NCI-H2107 (cell line): ENCODE results near the gene SLC16A2.
"Not testable (repeated sequence)": the region's sequence is repeated elsewhere in the genome, so short reads cannot be mapped to it uniquely, and the experiment has no call there.

Experiments
- DNase-seq: peaks from one replicate; lab custom pipeline; 2025; lab: John Stamatoyannopoulos, UW

The SLC16A2 gene

DNA sequence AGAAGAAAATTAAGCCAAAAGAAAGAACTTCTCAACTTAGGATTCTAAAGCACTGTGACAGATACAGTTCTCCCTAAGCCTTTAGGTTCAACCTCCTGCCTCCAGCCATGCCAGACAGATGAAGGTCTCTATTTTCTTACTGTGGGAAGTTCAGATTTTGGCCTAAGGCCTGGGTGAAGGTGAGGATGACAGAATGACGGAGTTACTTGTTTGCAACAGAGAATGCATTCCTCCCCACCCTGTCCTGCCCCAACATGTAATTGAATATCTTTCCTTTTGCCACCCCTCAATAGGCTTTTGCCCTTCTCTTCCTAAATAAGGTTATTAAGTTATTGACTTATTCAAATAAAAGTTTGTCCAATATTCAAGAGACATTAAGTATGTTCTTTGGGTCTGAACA, 25.6 kb downstream of the SLC16A2 start:
- no peak for DNase-seq

DNA sequence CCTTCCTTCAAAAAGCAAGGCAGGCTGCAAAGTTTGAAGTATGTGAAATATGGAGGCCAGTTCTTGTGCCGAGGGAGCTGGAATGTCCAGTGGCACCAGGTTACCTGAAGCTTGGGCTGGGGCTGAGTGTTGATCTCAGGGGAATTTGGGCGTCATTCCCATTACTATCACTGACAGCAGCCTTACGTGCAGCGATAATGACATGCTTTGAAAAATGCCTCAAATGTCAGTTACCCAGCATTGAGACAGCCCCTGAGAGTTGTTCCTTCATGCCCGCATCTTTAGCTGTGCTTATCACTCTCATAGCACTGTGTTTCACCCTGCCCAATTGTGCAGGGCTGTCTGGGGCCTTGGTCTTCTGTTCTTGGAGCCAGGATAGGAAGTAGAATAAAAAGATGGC, 27.4 kb downstream of the SLC16A2 start:
- no peak for DNase-seq

DNA sequence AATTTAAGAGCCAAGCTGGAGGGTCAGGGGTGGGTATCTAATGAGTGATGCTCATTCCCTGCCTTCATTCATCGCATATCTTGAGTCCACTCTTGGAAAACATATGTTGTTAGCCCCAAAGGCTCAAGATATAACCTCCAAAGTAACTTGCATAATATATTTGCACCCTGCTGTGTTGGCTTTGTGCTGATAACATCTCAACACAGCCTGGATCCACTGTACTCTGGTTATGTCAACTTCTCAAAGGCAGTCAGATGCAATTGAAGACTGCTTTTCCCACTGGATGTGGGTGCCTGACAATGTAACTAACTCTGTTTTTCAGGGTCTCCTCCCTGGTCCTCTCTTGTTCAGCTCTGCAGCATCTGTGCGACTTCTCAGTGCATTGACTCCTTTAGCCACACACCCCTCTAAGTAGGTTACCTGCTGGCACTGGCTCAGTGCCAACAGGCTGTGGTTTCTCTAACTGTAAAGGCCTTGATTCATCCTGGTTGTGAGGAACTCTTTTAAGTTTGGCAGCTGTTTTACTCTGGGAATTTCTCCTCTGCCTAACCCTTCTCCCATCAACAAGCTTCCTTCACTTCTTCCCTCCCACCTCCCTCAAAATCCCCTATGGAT, 28.1 kb downstream of the SLC16A2 start:
- peak; percentile 14 for DNase-seq

DNA sequence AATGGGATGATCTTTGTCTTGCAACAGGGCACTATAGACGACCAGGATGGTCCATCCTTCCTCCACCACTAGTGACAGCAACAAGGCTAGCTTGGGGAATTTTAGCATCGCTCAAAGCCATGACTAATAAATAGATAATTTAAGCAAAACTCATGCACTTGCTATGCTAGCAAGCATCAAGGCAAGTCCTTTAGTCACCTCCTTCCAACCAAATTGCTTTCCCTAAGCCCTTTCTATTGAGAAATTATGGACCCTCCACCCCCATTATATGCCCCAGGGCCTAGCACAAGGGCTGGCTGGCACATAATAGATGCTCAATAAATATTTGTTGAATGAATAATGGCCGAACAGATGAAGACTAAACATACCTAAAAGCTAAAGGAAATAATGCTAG, 28.6 kb downstream of the SLC16A2 start:
- DNase-seq, result no peak

DNA sequence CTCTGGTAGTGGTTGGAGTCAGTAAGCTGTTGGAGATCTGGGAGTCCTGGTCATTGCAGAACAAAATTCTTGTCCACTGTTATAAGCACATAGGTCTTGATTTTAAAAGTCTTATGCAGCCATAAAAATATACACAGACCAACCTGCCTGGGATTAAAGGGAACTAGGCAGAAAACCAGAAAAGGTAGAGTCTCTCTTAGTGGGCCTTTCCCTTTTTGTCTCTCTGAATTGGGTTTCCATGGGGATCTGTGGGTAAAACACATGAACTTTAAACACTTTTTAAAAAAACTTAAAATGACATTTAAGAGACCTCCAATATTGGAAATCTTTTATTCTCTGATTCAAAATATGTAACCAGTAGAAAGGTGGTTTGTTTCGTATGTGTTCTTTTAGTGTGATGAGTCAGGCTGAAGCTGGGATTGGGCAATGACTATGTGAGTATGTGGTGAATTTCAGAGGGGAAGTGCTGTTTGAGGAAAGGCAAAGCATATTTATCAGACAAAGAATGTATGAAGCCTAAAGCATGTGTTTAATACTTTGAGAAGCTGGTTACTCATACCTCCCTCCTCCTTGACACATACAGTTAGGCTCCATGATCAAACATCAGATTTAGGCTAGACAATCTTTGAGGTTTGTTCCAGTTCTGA, 29.6 kb downstream of the SLC16A2 start:
- no peak for DNase-seq

DNA sequence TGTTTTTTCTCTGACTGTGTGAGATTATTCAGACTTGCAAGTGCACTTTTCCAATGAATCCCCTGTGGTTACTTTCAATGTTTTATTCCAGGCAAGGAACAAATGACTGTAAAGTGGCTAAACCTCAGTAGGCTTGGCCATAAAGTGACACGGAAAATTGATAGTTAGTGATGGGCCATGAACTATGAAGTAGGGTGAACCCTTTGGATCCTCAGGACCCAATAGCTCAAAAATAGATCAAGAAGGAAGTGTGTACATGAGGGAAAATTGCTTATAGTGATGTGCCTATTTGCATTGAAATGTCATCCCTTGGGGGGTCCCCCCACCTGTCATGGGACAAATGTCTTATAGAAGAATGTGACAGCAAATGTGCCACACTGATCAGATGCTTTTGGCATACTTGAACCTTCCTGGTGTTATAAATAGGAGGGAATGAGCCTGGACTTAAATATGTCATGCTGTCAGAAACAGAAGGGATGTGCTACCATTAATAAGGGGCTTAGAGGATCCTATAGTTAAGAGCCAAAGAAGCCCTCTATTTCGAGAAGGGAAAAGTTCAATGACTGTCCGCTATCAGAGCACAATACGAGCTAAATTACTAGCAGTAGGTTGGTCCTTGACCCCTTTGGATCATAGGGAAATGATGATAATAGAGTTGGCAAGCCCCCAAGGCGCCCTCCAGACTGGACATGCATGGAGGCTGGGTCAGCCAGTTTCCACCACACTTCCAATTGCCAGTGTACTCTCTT, 30.3 kb downstream of the SLC16A2 start:
- no peak for DNase-seq

DNA sequence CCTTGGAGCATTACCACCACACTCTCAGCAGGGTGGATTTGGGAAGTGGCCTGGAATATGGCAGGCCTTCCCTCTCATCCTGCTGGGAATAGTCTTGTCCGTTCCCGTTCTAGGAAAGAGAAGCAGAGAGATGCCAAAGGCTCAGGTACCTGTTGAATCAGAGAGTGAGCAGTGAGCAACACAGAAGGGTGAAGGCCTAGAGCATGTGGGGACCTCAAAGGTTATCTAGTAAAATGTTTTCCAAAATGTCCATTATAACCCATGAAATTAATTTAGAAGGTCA, 30.8 kb downstream of the SLC16A2 start:
- no peak for DNase-seq

DNA sequence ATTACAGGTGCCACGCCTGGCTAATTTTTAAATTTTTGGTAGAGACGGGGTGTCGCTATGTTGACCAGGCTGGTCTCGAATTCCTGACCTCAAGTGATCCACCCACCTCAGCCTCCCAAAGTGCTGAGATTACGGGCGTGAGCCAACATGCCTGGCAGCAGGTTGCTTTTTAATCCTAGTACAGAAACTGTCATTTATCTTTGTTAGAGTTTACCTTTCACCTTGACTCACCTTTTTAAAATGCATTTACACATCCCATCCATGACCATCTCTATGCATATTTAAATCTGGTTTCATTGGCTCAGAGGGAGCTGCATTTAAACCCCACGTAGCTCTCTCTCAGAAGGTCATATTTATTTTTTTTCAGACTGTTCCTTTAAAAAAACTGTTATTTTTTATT, 31.9 kb downstream of the SLC16A2 start:
- DNase-seq, result no peak

DNA sequence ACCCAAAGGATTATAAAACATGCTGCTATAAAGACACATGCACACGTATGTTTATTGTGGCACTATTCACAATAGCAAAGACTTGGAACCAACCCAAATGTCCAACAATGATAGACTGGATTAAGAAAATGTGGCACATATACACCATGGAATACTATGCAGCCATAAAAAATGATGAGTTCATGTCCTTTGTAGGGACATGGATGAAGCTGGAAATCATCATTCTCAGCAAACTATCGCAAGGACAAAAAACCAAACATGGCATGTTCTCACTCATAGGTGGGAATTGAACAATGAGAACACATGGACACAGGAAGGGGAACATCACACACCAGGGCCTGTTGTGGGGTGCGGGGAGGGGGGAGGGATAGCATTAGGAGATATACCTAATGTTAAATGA, 32.9 kb downstream of the SLC16A2 start:
- not testable (repeated sequence) for DNase-seq

DNA sequence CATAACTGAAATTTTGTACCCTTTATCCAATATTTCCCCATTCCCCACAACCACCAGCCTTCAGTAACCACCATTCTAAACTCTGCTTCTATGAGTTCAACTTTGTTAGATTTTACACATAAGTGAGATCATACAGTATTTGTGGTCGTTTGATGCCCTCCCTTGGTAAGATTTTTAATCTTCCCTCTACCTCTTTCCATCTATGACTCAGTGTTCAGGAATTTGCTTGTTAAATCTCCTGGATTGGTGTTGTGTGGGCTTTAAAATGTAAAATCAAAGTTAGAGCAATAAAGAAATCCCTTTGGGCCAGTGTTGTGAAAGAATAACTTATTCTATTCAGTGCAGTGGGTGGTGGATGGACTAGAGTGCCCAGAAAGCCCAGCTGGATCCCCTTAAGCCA, 37.4 kb downstream of the SLC16A2 start:
- DNase-seq, result no peak

DNA sequence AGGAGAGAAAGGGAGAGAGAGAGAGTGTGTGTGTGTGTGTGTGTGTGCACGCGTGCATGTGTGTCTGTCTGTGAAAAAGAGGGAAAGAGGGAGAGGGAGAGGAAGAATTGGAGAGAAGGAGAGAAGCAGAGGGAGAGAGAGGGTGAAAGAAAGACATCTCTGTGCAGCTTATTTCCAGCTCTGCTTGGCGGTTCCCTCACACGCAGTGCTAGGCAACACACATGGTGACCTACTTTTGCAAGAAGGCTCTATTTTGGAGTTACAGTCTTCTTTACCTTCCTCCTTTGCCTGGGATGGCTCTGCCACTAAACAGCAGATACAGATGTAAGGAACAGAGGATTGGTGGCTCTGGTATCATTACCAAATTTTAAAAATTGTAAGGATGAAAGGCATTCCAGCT, 40.1 kb downstream of the SLC16A2 start:
- DNase-seq, result no peak

DNA sequence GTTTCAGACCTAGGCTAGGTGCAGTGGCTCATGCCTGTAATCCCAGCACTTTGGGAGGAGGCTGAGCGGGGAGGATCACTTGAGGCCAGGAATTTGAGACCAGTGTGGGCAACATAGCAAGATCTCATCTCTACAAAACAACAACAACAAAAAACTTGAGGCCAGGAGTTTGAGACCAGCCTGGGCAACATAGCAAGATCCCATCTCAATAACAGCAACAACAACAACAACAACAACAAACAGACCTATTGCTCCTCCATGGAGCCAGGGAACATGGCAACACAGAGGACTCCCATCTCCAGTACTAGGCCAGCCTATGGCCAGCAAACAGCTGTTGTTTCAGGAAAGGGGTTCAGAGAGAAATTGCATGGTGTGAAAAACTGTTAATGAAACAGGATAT, 43.4 kb downstream of the SLC16A2 start:
- DNase-seq, result no peak

DNA sequence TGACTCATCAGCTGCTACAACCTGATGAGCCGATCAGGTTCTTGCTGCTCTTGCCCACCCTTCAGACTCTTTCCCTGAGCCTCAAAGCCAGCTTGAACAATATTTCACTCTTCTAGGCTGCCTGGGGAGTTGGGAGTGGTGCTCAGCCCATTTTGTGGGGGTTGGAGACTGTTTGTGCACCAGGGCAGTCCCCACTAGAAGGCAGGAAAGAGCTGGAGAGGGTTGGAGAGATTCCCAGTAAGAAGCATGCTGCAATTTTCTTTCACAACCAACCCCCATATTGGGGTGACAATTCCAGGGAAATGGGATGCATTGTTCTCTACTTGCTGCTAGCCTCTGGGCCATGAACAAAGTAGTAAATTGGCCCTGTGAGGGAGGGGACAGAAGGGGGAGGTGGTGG, 44.1 kb downstream of the SLC16A2 start:
- DNase-seq, result no peak

DNA sequence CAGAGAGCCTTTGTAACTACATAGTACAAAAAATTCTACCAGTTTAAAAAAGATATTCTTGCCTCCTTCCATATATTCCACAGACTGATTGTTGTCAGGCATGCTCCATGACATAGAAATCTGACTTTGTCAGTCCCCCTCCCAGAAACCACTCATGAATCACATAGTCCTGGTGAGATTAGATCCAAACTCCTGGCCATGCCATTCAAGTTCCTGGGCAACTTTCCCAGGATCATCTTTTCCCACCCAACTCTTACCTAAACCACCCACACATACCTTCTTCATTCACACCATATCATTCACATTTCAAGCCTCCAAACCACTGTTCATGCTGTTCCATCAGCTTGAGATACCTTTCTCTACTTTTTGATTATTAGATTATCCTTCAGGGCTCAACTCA, 46.4 kb downstream of the SLC16A2 start:
- no peak for DNase-seq

DNA sequence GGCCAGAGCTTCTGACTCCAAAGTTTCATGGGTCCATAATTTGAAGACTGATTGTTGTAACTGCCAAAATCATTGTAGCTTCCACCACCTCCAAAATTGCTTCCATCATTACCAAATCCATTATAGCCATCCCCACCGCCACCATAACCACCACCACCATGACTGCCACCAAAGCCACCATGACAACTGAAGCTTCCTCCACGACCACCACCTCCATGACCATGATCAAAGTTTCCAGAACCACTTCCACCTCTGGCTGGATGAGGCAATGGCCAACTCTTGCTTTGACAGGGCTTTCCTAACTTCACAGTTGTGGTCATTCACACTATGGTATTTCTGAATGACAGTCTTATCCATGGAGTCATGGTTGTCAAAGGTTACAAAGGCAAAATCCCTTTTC, 51.8 kb downstream of the SLC16A2 start:
- DNase-seq, result not testable (repeated sequence)

DNA sequence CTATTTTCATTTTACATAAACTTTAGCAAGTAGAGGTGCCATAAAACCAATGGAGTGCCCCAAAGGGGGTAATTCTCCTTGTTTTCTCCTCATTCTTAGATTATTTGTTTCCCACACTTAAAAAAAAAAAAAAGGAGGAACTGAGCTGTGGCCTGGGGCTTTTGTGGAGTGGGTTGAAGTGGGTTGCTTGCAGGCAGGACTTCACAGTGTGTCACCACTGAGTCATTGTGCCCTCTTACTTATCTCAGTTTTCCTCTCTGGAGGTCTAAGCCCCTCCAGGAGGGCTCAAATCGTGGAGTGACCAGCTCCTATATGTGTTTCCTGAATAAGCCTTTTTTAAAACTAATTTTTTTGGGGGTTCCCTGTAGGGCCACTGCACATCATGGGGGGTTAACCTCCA, 69.0 kb downstream of the SLC16A2 start:
- DNase-seq, result no peak

DNA sequence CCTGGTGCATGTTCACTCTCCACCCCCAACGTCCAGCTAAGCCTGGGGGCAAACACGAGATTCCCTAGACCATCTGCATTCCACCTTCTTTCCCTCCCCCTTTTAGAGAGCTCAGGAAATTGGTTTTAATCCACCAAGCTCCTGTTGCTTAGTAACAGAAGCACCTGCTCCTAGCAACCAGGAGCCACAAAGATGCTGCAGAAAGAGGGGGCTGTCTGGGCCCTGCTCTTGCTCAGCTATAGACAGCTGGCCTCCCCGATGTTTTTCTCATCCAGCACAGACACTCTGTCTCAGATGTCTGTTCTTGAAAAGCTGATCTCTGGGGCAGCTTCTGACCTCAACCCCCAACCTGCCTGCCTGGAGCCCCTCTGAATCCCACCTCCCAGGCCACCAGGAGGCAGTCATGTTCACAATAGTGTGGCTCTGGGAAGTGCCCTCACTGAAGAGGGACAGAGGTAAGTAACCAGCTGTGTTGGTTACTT, 71.5 kb downstream of the SLC16A2 start:
- no peak for DNase-seq

DNA sequence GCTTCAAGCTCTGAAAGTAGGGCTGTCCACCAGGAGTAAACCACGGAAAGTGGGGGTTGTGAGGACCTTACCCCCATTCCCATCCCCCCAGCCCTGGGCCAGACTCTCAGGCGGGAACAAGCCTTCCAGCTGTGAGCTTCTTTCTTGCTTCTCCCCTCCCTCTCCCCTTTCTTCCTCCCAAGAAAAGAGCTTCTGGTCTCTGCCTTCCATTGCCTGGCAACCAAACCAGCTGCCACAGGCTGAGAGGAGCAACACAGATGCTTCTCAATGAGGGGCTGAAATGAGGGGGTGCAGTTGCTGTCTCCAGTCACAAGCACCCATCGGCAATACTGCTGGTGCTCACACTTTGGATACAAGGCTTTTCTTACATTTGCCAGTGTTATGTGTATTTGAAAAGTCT, 72.5 kb downstream of the SLC16A2 start:
- DNase-seq, result no peak

DNA sequence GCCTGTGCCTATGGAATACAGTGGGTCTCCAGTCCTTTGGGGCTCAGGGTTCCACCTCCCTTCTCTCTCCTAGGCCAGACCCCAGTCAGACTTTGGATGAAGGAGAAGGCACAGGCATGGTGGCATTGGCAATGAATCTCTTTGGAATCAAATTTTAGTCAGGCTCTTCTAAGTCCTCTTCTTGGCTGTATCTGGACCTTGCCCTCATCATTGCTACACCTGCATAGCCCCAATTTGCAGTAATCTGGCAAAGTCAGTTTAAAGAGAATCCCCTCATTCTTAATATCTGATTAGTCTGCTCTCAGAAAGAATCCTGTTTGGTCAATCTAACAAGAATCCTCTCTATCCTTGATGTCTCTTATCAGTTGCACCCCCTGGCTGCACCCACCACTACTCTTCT, 77.6 kb downstream of the SLC16A2 start:
- DNase-seq, result no peak

DNA sequence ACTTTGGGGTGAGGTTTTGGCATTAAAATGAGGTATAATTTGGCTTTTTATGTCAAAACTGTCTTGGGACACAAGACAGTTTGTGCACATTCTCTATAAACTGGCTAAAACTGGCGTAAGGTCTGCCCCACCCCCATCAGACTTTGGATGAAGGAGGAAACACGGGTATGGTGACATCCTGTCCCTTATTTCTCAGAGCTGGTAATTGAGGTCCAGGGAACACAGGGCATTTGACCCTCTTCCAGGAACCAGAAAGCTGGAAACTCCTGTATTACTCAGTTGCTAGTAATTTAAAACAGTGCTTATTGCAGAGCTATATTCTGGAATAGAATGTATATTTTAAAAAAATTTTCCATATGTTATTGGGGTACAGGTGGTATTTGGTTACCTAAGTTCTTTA, 78.8 kb downstream of the SLC16A2 start:
- no peak for DNase-seq

DNA sequence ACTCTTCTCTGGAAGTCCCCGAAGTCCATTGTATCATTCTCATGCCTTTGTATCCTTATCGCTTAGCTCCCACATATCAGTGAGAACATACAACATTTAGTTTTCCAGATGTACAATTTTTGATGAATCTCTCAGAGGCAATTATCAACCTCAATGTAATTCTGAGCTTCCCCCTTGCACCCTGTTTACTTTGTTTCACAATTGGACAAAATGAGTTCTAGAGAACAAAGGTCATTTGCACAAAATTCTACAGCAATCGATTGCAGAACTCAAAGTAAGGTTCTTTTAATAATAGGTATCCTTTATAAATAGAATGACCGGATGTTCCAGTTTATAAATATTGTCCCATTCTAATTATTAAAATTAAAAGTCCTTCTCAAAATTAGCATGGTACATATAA, 79.3 kb downstream of the SLC16A2 start:
- no peak for DNase-seq

DNA sequence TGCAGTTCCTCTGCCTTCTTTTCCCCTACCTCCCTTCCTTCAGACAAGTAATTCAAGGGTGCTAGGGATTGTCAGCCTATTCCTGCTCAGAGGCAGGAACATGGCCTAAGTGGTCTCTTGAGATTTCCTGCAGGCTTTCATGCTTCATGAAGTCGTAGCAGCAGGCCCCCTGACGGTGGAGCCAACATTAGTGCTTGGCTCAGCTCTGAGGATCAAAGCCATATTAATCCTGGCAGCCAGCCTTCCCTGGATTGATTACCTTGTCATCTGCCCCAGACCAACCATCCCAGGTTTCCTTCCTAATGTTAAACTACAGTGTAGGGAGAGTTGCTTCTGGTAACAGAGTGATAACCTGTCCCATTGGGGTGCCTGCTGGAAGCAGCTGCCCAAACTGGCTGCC, 84.1 kb downstream of the SLC16A2 start:
- no peak for DNase-seq

DNA sequence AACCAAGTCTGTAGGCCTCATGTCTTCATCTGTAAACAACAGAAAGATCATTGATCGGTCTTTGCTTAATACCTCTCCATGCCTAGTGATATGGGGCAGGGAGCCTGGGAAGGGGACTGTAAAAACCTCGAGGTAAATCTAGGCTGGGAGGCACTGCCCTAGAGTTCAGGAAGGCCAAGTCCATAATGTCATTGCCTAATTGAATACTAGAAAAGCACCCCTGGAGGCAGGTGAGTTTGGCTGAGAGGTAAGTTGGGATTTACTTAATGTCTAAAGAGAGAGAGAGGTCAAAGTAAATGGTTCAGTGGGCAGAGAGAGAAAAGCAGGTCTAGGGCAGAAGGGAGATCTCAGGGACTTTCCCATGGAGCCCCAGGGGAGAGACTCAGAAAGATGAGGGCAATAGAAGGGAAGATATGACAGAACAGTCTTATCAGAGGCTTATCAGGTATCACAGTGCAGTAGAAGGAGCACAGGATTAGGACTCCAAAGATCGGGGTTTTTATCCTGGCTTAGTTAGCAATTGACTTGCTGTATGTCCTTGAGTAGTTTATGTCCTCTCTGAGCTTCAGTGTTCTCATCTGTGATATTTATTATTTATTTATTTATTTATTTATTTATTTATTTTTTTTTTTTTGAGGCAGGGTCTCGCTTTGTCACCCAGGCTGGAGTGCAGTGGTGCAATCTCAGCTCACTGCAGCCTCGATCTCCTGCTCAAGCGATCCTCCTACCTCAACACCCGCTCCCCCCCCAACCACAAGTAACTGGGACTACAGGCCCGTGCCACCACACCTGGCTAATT, 85.2 kb downstream of the SLC16A2 start:
- no peak for DNase-seq
